Skeletal muscle satellite cell (primary cell): ENCODE data around the gene KCNJ10.

Experiments
- H3K27me3 ChIP-seq: 2 replicates; pipeline ENCODE4 v1.7.0; 2013; ENCODE audit warnings: low read length; ENCODE audit not compliant: control insufficient read depth, insufficient read depth
- H3K36me3 ChIP-seq: 2 replicates; pipeline ENCODE4 v1.7.0; 2013; ENCODE audit warnings: mild to moderate bottlenecking, control low read depth, low read length; ENCODE audit not compliant: insufficient read depth
- H3K4me1 ChIP-seq: 2 replicates; pipeline ENCODE4 v1.7.0; 2013; ENCODE audit warnings: low read length; ENCODE audit not compliant: control insufficient read depth, insufficient read depth
- H3K4me2 ChIP-seq: 2 replicates; pipeline ENCODE4 v1.7.0; 2013; ENCODE audit warnings: mild to moderate bottlenecking, low read length
- H3K4me3 ChIP-seq: 2 replicates; pipeline ENCODE4 v1.7.0; 2013; ENCODE audit warnings: low read length
- H3K9ac ChIP-seq: 2 replicates; pipeline ENCODE4 v1.7.0; 2013; ENCODE audit warnings: mild to moderate bottlenecking, low read depth, low read length, moderate library complexity
- H3K9me3 ChIP-seq: replicated peaks from 2 replicates; pipeline ENCODE4 v1.7.0; 2013; ENCODE audit warnings: mild to moderate bottlenecking, control low read depth, low read length

Gene KCNJ10

GRCh38 chr1:159980786-159981185 is 89.2 kb downstream of the KCNJ10 start:
- no peak overlapping the region for H3K9ac ChIP-seq
- no peak overlapping the region for H3K4me3 ChIP-seq
- no peak overlapping the region for H3K4me2 ChIP-seq
- peaks cover 43% of the 10 kb centered on the region for H3K27me3 ChIP-seq
- H3K36me3 ChIP-seq: no peaks in the 10 kb centered on the region
- no peaks in the 10 kb centered on the region for H3K4me1 ChIP-seq
- H3K9me3 ChIP-seq: no peaks in the 10 kb centered on the region

- Histone ChIP-seq H3K9ac (no peak overlapping the region), H3K4me1 (no peaks in the 10 kb centered on the region), H3K4me3 (no peak overlapping the region), H3K4me2 (no peak overlapping the region), H3K36me3 (no peaks in the 10 kb centered on the region), H3K9me3 (no peaks in the 10 kb centered on the region), H3K27me3 (peaks cover 50% of the 10 kb centered on the region)
Measured at GRCh38 chr1:159980076-159980475, 89.9 kb downstream of the KCNJ10 start.

GRCh38 chr1:159979257-159979656 is 90.7 kb downstream of the KCNJ10 start:
- Histone ChIP-seq H3K9ac (no peak overlapping the region), H3K36me3 (no peaks in the 10 kb centered on the region), H3K9me3 (no peaks in the 10 kb centered on the region), H3K27me3 (peaks cover 53% of the 10 kb centered on the region), H3K4me3 (no peak overlapping the region), H3K4me2 (no peak overlapping the region), H3K4me1 (no peaks in the 10 kb centered on the region)

GRCh38 chr1:159978107-159978398 is 91.9 kb downstream of the KCNJ10 start:
- no peak overlapping the region for H3K9ac ChIP-seq
- H3K4me2 ChIP-seq: no peak overlapping the region
- H3K27me3 ChIP-seq: peaks cover 47% of the 10 kb centered on the region
- no peaks in the 10 kb centered on the region for H3K36me3 ChIP-seq
- no peak overlapping the region for H3K4me3 ChIP-seq
- H3K4me1 ChIP-seq: no peaks in the 10 kb centered on the region
- no peaks in the 10 kb centered on the region for H3K9me3 ChIP-seq

- no peaks in the 10 kb centered on the region for H3K9me3 ChIP-seq
- H3K36me3 ChIP-seq: no peaks in the 10 kb centered on the region
- peaks cover 47% of the 10 kb centered on the region for H3K27me3 ChIP-seq
Measured at GRCh38 chr1:159977364-159978106, 92.4 kb downstream of the KCNJ10 start.

GRCh38 chr1:159974350-159974965 is 95.5 kb downstream of the KCNJ10 start:
- no peak overlapping the region for H3K9ac ChIP-seq
- no peak overlapping the region for H3K4me2 ChIP-seq
- H3K27me3 ChIP-seq: peaks cover 48% of the 10 kb centered on the region
- H3K36me3 ChIP-seq: no peaks in the 10 kb centered on the region
- H3K9me3 ChIP-seq: no peaks in the 10 kb centered on the region
- H3K4me3 ChIP-seq: no peak overlapping the region
- no peaks in the 10 kb centered on the region for H3K4me1 ChIP-seq

More at GRCh38 chr1:159977364-159978106, 92.4 kb downstream of the KCNJ10 start:
- H3K4me3 ChIP-seq: no peak overlapping the region
- no peak overlapping the region for H3K9ac ChIP-seq
- H3K4me1 ChIP-seq: no peaks in the 10 kb centered on the region
- H3K4me2 ChIP-seq: no peak overlapping the region

GRCh38 chr1:159973350-159973940 is 96.5 kb downstream of the KCNJ10 start:
- no peaks in the 10 kb centered on the region for H3K9me3 ChIP-seq
- H3K9ac ChIP-seq: no peak overlapping the region
- H3K4me3 ChIP-seq: no peak overlapping the region
- H3K27me3 ChIP-seq: peaks cover 46% of the 10 kb centered on the region
- H3K4me1 ChIP-seq: no peaks in the 10 kb centered on the region
- H3K4me2 ChIP-seq: no peak overlapping the region
- H3K36me3 ChIP-seq: no peaks in the 10 kb centered on the region

DNA sequence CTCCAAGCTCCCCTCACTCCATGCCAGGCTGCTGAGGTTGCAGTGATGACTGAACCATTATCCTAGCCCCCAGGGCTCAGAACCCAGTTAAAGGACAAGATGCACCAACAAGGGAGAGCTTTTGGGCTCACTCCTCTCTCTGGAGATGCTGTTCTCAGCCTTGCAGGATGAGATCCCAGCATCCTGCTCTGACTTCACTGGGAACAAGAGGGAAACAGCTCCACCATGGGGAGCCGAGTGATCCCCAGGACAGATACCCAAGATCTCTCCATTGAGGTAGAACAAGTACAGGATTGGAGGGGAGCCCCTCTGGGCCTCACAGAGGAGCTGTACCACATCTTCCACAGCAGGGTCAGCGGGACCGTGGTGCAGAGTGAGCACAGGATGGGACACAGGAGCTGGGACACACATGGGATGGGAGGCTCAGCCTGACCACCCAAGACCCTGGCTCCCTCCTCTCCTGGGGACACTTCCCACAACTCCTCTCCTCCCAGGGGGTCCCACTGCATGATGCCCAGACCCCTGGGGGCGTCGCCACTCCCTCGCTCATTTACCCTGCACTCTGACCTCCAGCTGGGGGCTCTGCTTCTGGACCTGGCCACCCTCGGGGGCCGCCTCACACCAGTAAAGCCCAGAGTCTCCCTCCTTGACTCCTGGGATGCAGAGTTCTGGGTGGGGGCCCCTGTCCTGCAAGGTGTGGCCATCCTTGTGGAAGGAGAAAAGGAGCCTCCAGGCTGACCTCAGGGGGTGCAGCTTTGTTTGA is 97.3 kb downstream of the KCNJ10 start:
- Histone ChIP-seq H3K36me3 (no peaks in the 10 kb centered on the region), H3K9me3 (no peaks in the 10 kb centered on the region), H3K4me1 (no peaks in the 10 kb centered on the region), H3K4me2 (no peak overlapping the region), H3K4me3 (no peak overlapping the region), H3K27me3 (peaks cover 44% of the 10 kb centered on the region), H3K9ac (no peak overlapping the region)

DNA sequence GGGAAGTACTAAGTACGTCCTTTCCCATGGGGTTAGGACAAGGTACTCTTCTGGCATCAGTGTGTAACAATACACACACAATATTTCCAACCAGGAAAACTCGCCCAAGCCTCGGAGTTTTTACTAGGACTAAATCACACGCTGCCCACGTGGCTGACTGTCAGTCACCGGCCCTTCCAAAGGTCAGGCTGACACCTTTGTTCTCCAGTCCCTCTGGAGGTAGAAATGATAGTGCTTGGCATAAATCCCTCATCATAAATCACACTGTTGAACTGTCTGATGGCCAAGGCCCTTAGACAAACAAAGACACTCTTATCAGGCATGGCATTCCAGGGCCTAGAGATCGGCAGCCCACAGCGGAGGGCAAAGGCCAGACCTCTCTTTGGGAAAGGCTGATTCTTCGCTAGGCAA is 99.0 kb downstream of the KCNJ10 start:
- H3K4me2 ChIP-seq: no peak overlapping the region
- H3K9me3 ChIP-seq: no peaks in the 10 kb centered on the region
- H3K4me3 ChIP-seq: no peak overlapping the region
- H3K9ac ChIP-seq: no peak overlapping the region
- peaks cover 32% of the 10 kb centered on the region for H3K27me3 ChIP-seq
- no peaks in the 10 kb centered on the region for H3K36me3 ChIP-seq
- no peaks in the 10 kb centered on the region for H3K4me1 ChIP-seq

- H3K4me3 ChIP-seq: no peak overlapping the region
- H3K9me3 ChIP-seq: no peaks in the 10 kb centered on the region
- H3K36me3 ChIP-seq: no peaks in the 10 kb centered on the region
- H3K9ac ChIP-seq: no peak overlapping the region
- no peaks in the 10 kb centered on the region for H3K4me1 ChIP-seq
- peaks cover 13% of the 10 kb centered on the region for H3K27me3 ChIP-seq
- no peak overlapping the region for H3K4me2 ChIP-seq
Measured at GRCh38 chr1:159968901-159969300, 101.1 kb downstream of the KCNJ10 start.

- peaks cover 6% of the 10 kb centered on the region for H3K27me3 ChIP-seq
- no peak overlapping the region for H3K4me2 ChIP-seq
- no peaks in the 10 kb centered on the region for H3K36me3 ChIP-seq
- H3K4me3 ChIP-seq: no peak overlapping the region
- peaks cover 9% of the 10 kb centered on the region for H3K4me1 ChIP-seq
- H3K9me3 ChIP-seq: no peaks in the 10 kb centered on the region
- H3K9ac ChIP-seq: no peak overlapping the region
Measured at GRCh38 chr1:159965263-159965662, 104.7 kb downstream of the KCNJ10 start.
